Posterior cingulate gyrus (tissue), 11 donors: ENCODE results near the gene WDR33.

ENCODE experiments used
- DNase-seq, 10 donors: peaks; one replicate each; pipeline versions ENCODE4 v3.0.0 to v3.0.0-alpha.2; 2020 to 2021; ENCODE audit warnings: mixed read lengths in 3 of 10
- intact Hi-C: fragments of 100-400 bp; cut with DNase I; formaldehyde crosslinking; loops from one replicate; pipeline ENCODE4 v1.15.1; 2023

The WDR33 gene

GRCh38 chr2:127678991-127679390 is 132.0 kb downstream of the WDR33 start:
- DNase-seq = no peak
- intact Hi-C loops = no loop called here

- intact Hi-C loops = no loop called here
- no peak for DNase-seq
Observed at GRCh38 chr2:127678531-127678930, 132.4 kb downstream of the WDR33 start.

- intact Hi-C loops = no loop called here
- no peak for DNase-seq
Observed at GRCh38 chr2:127676906-127677305, 134.1 kb downstream of the WDR33 start.

DNA sequence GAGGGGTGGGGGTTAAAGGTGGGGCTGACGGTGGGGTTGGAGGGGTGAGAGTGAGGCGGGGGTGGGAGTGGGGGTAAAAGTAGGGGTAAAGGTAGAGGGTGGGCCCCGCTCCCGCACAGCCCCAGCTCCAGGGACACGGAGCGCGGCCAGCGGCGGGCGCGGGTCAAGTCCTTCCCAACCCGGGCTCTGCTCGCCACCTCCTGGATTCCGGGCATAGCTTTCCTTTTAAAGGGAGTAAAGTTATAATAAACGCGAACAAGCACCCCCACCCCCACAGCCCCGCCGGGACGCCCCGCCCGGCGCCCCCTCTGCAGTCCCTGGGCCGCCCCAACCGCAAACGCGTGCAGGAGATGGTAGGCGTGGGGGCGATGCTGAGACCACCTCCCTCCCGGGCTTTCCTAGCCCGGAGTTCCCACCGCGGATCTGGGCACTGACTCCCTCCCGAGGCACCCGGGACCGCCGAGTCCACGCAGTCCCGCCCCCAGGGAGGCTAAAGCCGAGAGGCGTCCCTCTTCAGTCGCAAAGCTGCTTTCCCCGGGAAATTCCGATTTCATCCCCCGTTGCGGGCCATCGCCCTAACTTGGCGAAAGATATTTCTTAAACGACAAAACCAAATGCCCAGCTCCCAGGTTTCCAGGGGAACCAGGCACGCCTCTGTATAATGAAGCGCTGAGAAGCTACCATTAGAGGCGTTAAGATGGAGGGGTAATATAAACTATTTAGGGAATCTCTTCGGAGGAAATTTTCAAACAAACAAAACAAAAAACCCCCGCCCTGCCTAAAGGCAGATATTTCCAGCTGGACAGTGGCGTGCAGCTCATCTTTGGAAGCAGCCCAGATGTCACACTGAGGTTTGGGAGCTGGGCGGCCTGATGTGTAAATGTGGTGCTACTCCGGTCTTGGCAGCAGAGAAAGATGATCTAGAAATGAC is 135.4 kb downstream of the WDR33 start, which contains the start of gene LIMS2:
TSS of gene LIMS2 (minus strand) at position 200 of the 931 bp plus-strand sequence. CDS start 506 bp downstream, outside the sequence.
- peak in 2 of 10 donors; percentile 50 to 85 for DNase-seq
- intact Hi-C loops = no loop called here

GRCh38 chr2:127674241-127675209 is 136.4 kb downstream of the WDR33 start:
- peak in 2 of 10 donors; percentile 71 to 85 for DNase-seq
- intact Hi-C loops = no loop called here

GRCh38 chr2:127673291-127674069 is 137.5 kb downstream of the WDR33 start:
- intact Hi-C loops = no loop called here
- peak in 1 of 10 donors; percentile 72 for DNase-seq

DNA sequence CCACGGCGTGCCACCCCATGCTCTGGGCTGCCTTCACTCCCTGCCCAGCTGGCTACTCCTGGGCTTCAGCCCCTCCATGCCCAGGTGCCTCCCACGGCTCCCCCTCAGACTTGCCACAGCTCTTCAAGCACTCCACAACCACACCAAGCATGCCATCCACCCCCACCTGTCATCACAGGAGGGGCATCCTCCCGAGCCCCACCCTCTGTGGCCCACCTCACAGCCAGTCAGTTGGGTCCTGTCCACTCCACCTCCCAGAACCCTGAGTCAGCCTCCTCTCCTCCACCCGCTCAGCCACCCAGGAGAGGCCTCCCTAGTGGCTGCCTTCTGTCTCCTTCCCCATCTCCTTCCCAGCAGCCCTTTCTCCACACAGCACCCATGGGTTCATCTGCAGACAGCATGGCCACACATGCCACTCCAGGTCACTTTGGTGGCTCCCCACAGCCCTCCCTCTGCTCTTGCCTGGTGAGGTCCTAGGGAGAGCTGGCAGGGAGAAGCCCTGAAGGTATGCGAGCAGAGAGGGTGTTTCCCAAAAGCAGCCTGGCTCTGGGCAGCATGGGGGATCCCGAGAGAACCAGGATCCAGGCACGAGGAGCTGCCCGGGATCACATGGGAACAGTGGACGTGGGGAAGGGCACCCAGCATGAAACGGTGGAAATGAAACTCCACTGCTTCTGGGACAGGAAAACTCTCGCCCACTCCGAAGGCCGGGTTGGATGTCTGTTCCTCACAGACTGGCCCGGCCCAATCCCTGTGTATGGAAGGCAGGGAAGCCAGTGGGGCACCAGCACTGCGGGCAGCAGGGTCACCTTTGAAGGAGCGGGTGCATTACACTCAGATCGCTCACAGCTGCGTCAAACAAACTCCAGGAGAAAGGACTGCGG is 138.4 kb downstream of the WDR33 start:
- DNase-seq = peak in 1 of 10 donors; percentile 77
- intact Hi-C loops = no loop called here

DNA sequence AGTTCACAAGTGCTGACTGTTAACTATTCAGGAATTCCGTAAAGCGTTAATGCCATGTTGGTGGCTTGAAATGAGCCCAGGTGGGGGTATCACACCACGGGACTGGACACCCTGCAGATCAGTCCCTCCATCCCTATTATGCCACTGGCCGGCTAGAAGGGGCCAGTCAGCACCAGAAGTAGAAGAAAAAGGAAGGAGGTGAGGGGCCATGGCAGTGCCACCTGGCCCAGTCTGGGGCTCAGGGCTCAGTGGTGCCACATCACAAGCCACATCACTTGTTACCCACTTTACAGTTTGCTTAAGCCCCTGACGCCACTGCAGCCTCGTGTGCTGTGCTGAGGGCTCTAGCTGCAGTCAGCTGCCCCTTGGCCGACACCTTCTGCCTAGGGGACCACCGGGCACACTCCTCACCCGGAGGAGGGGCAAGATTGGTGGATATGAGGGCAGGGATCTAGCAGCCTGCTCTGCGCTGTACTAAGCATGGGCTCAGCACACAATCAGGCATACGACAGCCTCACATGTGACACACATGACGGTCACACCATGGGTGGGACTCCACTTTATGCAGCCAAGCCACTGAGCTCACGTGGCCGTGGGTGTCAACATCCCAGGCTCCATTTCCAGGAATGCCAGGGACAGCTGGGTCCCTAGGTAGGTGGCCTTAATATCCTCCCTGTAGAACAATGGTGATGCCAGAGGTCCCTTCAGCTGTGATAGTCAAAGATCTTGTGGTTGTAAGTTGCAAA is 139.2 kb downstream of the WDR33 start:
- no peak for DNase-seq
- intact Hi-C loops = no loop called here

DNA sequence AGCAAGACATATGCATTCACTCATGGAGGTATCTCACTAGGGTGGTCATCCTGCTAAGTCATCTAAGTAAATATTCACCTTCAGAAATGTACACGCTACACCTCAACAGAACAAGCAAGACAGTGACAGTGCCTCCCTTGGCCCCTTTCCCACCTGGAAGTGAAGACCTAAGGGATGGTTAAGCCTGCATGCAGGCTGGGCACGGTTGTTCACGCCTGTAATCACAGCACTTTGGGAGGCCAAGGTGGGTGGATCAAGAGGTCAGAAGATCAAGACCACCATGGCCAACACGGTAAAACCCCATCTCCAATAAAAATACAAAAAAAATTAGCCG is 140.0 kb downstream of the WDR33 start:
- no peak for DNase-seq
- intact Hi-C loops = no loop called here

DNA sequence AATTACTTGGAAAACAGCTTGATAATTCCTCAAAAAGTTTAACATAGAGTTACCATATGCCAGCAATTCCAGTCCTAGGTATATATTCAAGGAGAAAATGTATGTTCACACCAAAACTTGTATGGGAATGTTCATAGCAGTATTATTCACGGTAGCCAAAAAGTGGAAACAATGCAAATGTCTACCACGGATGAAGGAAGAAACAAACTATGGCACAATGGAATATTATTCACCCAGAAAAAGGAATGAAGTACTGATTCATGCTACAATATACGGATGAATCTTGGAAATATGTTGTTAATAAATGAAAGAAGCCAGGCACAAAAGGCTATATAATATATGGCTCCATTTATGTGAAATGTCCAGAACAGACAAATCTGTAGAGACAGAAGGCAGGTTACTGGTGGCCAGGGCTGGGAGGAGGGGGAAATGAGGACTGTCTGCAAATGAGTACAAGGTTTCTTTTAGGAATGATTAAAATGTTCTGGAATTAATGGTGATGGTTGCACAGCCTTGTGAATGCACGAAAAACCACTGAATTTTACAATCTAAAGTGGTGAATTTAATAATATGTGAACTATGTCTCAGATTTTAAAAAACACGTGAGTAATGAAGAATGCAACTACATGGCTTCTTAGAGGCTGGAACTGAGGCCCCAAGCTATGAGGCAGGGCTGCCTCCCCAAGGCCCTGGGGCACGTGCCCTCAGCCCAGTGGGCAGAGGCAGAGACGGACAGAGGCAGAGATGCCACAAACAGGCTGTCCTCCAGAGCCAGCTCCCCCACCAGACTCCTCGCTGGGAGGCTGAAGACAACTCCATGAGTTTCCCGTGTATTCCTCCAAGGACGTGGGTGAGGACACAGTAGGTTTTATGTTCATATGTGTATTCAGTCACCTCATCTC is 140.7 kb downstream of the WDR33 start:
- intact Hi-C loops = no loop called here
- no peak for DNase-seq

DNA sequence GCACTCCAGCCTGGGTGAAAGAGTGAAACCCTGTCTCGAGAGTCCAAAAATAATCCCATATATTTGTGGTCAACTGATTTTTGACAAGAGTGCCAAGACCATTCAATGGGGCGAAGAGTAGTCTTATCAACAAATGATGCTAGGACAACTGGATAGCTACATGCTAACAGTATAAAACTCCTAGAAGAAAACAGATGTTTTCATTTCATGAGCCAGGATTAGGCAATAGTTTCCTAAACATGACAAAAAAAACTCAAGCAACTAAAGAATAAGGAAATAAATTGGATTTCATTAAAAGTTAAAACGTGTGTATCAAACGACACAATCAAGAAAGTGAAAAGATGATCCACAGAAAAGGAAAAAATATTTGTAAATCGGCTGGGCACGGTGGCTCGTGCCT is 141.9 kb downstream of the WDR33 start:
- intact Hi-C loops = no loop called here
- DNase-seq = no peak

DNA sequence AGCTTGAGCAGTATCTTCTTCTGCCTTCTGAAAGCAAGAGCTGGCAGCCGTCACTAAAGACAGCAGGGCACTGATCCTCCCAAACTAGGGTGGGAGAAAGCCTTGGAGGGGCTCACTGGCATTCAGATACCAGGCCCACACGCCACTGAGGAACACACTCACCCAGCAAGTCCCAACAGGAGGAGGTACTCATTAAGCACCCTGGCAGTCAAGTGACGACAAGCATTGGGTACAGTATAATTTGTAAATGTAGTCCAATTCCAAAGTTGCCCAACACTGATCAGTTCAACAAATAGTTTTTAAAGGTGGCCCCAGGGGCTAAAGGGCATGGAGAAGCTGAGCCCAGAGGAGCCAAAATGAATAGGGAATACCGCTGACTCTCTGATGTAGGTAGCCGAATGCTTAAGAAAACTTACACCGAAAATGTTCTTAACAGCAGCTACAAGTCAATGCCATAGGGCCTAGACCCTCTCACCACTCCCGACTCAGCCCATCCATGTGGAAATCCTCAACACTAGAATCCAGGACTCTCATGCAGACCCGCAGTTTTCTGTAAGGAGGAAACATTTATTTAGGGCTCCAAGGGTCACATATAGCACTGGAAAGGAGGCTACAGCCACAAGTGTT is 145.6 kb downstream of the WDR33 start:
- intact Hi-C loops = no loop called here

DNA sequence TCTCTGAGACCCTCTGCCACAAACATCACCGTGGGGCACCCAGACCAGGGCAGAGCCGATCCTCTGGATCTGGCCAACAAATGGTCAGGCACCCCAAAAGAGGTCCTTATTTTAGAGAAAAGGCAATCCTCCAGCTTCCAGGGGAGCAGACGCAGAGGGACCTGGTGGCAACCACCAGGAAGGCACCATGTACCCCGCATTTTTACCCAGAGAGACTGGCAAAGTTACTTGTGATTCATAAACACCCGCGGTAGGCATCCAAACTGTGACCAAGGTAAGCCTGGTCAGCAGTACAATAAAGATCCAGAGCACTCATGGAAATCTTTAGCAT is 146.1 kb downstream of the WDR33 start:
- DNase-seq = no peak
- intact Hi-C loops = no loop called here

More for the DNA sequence above, 145.6 kb downstream of the WDR33 start:
- peak in 2 of 10 donors; percentile 44 to 55 for DNase-seq

DNA sequence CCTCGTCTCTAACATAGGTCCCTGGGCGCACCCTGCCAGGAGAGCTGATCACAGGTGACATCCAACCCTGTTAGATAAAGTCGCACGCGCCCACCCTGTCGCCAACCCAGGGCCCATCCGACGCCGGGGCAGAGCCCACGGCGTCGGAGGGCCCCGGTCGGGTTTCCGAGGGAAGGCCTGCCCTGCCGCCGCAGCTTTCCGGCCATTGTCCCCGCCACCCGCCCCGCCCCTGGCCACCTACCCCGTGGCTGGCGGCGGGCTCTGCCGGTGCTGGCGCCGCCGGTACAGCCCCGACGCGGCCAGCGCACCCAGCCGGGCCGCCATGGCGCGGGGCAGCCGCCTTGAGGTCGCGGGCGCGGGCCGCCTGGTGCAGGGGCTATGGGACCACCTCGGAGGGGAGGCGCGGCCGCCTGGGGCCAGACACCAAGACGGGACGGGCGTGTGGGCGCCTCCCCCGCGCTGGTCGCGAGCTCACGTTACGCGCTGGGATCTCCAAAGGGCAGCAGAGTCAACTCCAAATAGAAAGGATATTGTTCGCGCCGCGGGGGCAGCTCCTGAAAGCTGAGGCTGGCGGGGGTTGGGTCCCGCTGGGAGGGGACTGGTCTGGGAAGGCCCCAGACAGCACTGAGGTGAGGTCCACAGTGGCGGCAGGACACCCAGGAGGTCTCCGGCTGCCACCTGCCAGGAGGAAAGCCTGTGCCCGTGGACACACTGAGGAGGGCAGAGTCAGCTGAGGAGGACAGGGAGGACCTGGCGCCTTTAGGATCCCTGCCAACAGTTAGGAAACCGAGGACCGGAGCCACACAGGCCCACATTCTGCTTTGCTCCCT is 146.7 kb downstream of the WDR33 start:
- intact Hi-C loops = no loop called here

DNA sequence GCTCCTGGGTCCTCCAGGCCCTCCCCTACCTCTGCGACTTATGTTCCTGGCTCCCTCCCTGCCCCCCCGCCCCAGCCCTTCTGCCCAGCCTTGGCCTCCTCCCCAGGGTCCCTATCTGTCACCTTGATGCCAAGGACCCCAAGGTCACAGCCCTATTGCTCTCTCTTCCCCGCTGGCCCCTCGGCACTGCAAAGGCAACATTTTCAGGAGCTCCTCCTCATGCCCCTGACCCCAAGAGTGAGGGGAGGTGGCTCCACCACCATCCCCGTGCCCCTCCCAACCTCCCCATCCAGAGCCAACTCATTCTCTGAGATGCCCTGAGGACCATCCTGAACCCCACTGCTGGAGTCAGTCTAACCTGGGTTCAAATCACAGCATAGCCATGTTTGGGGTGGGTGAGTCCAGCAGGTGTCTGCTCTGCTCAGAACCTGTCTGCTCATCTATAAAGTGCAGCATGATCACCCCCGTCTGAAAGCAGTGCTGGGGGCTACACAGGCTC is 147.4 kb downstream of the WDR33 start:
- intact Hi-C loops = no loop called here
- DNase-seq = peak in 1 of 10 donors; percentile 63

More for the DNA sequence above, 146.7 kb downstream of the WDR33 start:
- peak in 3 of 10 donors; percentile 0 to 79 (median 69) for DNase-seq

GRCh38 chr2:127662937-127663565 is 147.9 kb downstream of the WDR33 start:
- peak in 3 of 10 donors; percentile 0 to 53 (median 52) for DNase-seq
- intact Hi-C loops = no loop called here
